ENCODE measurements around the gene JAZF1.

GRCh38 chr7:28052933-28053332 is 127.7 kb downstream of the JAZF1 start:
- TF ChIP-seq SUZ12 (IDR thresholded peaks at IDR 0.05; ENCODE audit: extremely low read depth, insufficient read depth, insufficient read length) (no peak), YY1 (IDR thresholded peaks at IDR 0.05; ENCODE audit: insufficient read depth, insufficient read length) (no peak)
